Heart right ventricle (tissue), 16 donors: ENCODE results near the gene PAQR9. TPM values are rescaled to one million over a fixed set of nuclear protein-coding genes. Genes with fewer than 3 reads are reported as not detected.

ENCODE experiments used
- ATAC-seq, 8 donors: fragments of 200-7000 bp; cut with Tn5 transposase; one replicate each; pipeline ENCODE4 v1.9.1; 2020; ENCODE audit warnings: mild to moderate bottlenecking in 8 of 8, moderate library complexity in 8 of 8, moderate number of reproducible peaks in 1 of 8
- DNase-seq, 2 donors: peaks; one replicate each; pipeline ENCODE4 v3.0.0-alpha.2; 2020
- H3K27ac ChIP-seq, 10 donors: fragments of 200-600 bp; sonication (generic) in 2 of 10; one replicate each; pipeline versions ENCODE4 v1.5.0 to v1.8.0; 2020 to 2022; ENCODE audit warnings: mild to moderate bottlenecking in 3 of 10
- H3K27me3 ChIP-seq, 7 donors: fragments of 200-600 bp; one replicate each; pipeline ENCODE4 v1.8.0; 2021 to 2022; ENCODE audit warnings: mild to moderate bottlenecking in 2 of 7
- H3K36me3 ChIP-seq, 9 donors: fragments of 200-600 bp; sonication (generic) in 1 of 9; one replicate each; pipeline versions ENCODE4 v1.5.0 to v1.8.0; 2020 to 2022; ENCODE audit warnings: mild to moderate bottlenecking in 2 of 9
- H3K4me1 ChIP-seq, 9 donors: fragments of 200-600 bp; sonication (generic) in 1 of 9; one replicate each; pipeline versions ENCODE4 v1.5.0 to v1.8.0; 2020 to 2022; ENCODE audit warnings: mild to moderate bottlenecking in 4 of 9
- H3K4me3 ChIP-seq, 10 donors: fragments of 200-600 bp; sonication (generic) in 2 of 10; one replicate each; pipeline versions ENCODE4 v1.5.0 to v1.8.0; 2020 to 2022; ENCODE audit warnings: mild to moderate bottlenecking in 7 of 10, moderate library complexity in 2 of 10
- H3K9me3 ChIP-seq, 11 donors: fragments of 200-600 bp in 10 of 11; sonication (generic) in 2 of 11; one replicate each; pipeline versions ENCODE4 v1.5.0 to v1.8.0; 2013 to 2022; ENCODE audit warnings: mild to moderate bottlenecking in 2 of 11, control low read depth in 1 of 11, moderate library complexity in 1 of 11
- CTCF ChIP-seq, 9 donors: fragments of 200-600 bp; sonication (generic) in 2 of 9; IDR thresholded peaks; one replicate each; pipeline versions ENCODE4 v1.5.0 to v1.8.0; 2021 to 2022; ENCODE audit warnings: antibody characterized with exemption in 9 of 9, mild to moderate bottlenecking in 5 of 9, moderate library complexity in 1 of 9
- WGBS, 2 donors: extraction: QIAGEN DNeasy Blood & Tissue Kit; methylation state at CpG; one replicate each; pipeline ENCODE4 v1.1.7; 2013; ENCODE audit warnings: inconsistent platforms in 1 of 2; 5-methylcytosine and 5-hydroxymethylcytosine counted together
- intact Hi-C, 10 donors: fragments of 100-400 bp; cut with DNase I; formaldehyde crosslinking; loops; one replicate each; pipeline versions ENCODE4 v1.11.1 to v1.14.2; 2022
- polyA plus RNA-seq, 2 donors: library from polyadenylated mRNA; stranded (reverse); fragments of 200-250 nt; gene quantifications; one replicate each; pipeline ENCODE4 v1.2.3, GENCODE V29; 2013
- total RNA-seq, 10 donors: library from RNA; stranded (reverse); fragmentation: NEBNext Ultra II Directional in 3 of 10; extraction: Animal tissue kit (Norgen Biotek cat#: 25700) in 3 of 10; gene quantifications; one replicate each; pipeline versions ENCODE4 v1.2.1 to v1.2.4, GENCODE V29; 2021 to 2023
- donor health status: Arrhythmogenic right ventricular cardiomyopathy.
- donor health status: ischemic (EF 13 %, LVEDD 7.1; RV severe dilation, severe dysfunction).
- donor health status: healthy with polysubstance abuse.
- donor health status: DM: no; HTN: yes; CAD: no.
- donor health status: DM: no; HTN: no; CAD: no.
- donor health status: ischemic (EF 25% LVEDD 6.9; RV normal size, moderate dysfunction).
- donor health status: ischemic (EF 25% LVEDD 5.7; RV mildly dilated, moderate dysfunction).
- donor health status: healthy.
- donor health status: DM: yes; HTN: yes; CAD: no.
- donor health status: Ischemic cardiomyopathy.
- donor health status: ischemic (EF 35%, LVEDD 5.7; RV mildly dilated, moderate dysfunction).
- donor health status: nonischemic (EF 11% LVEDD 7.7; RV severe dilation, severe dysfunction).
- donor health status: DM: yes; HTN: yes; CAD: no.
- donor health status: PGD.
- donor health status: ischemic (EF 29% LVEDD 5.4; RV normal size, mild dysfunction).
- donor health status: nonischemic (EF 23%, LVEDD 6.1; RV moderate dilation, normal function).

PAQR9 gene
- total and polyA plus RNA-seq, 12 donors: 3.9 to 18.4 (median 14.7) TPM

- no peaks in the 10 kb centered on the region for H3K9me3 ChIP-seq
- H3K27ac ChIP-seq: no peak overlapping the region
- no peak for TF ChIP-seq CTCF (IDR thresholded peaks at IDR 0.05)
- no peaks in the 10 kb centered on the region for H3K36me3 ChIP-seq
- intact Hi-C loops: loop anchor here in 1 of 10 donors (5.0 kb wide), 1 partner anchor 57 kb away; no protein-coding TSS in a partner anchor
- peaks cover 0 to 4% (median 0%) of the 10 kb centered on the region in 9 donors for H3K4me1 ChIP-seq
- DNase-seq: no peak
- no peaks in the 10 kb centered on the region for H3K27me3 ChIP-seq
- H3K4me3 ChIP-seq: no peak overlapping the region
- no peak for ATAC-seq
- 82 to 87% methylated on average over 3 of the region's 3 CpGs for WGBS, 2 donors
These were observed 28.6 kb downstream of the PAQR9 start for GRCh38 chr3:142934887-142935269.

- no peaks in the 10 kb centered on the region for H3K27me3 ChIP-seq
- intact Hi-C loops: loop anchor here in 1 of 10 donors (5.0 kb wide), 1 partner anchor 58 kb away; no protein-coding TSS in a partner anchor
- no peak overlapping the region for H3K27ac ChIP-seq
- H3K9me3 ChIP-seq: no peaks in the 10 kb centered on the region
- H3K4me3 ChIP-seq: no peak overlapping the region
- no peak for DNase-seq
- H3K4me1 ChIP-seq: peaks cover 0 to 4% (median 0%) of the 10 kb centered on the region in 9 donors
- 74 to 83% methylated on average over 7 of the region's 7 CpGs for WGBS, 2 donors
- no peak for TF ChIP-seq CTCF (IDR thresholded peaks at IDR 0.05)
- no peaks in the 10 kb centered on the region for H3K36me3 ChIP-seq
- no peak for ATAC-seq
These were observed 29.2 kb downstream of the PAQR9 start for GRCh38 chr3:142934128-142934886.

GRCh38 chr3:142931222-142931621, 32.3 kb downstream of the PAQR9 start:
- Histone ChIP-seq H3K9me3 (no peaks in the 10 kb centered on the region), H3K27me3 (no peaks in the 10 kb centered on the region), H3K4me1 (peaks cover 0 to 4% (median 0%) of the 10 kb centered on the region in 9 donors), H3K36me3 (no peaks in the 10 kb centered on the region), H3K27ac (no peak overlapping the region), H3K4me3 (no peak overlapping the region)
- peak in 2 of 9 donors; percentile 10 to 15 for TF ChIP-seq CTCF (IDR thresholded peaks at IDR 0.05)
- WGBS, 2 donors: 60 to 67% methylated on average over 6 of the region's 6 CpGs
- ATAC-seq (no peak), DNase-seq (no peak)
- intact Hi-C loops: loop anchor here in 1 of 10 donors (5.0 kb wide), 1 partner anchor 61 kb away; no protein-coding TSS in a partner anchor

- ATAC-seq: no peak
- intact Hi-C loops: loop anchor here in 1 of 10 donors (5.0 kb wide), 1 partner anchor 62 kb away; no protein-coding TSS in a partner anchor
- peak in 2 of 9 donors; percentile 19 to 30 for TF ChIP-seq CTCF (IDR thresholded peaks at IDR 0.05)
These were observed 33.0 kb downstream of the PAQR9 start for GRCh38 chr3:142930463-142930862.

More at GRCh38 chr3:142930463-142930862, 33.0 kb downstream of the PAQR9 start:
- DNase-seq: no peak
- no peak overlapping the region for H3K27ac ChIP-seq
- no peaks in the 10 kb centered on the region for H3K27me3 ChIP-seq
- peaks cover 0 to 4% (median 0%) of the 10 kb centered on the region in 9 donors for H3K4me1 ChIP-seq
- H3K36me3 ChIP-seq: no peaks in the 10 kb centered on the region
- WGBS, 2 donors: 44 to 45% methylated on average over 3 of the region's 3 CpGs
- no peak overlapping the region for H3K4me3 ChIP-seq
- H3K9me3 ChIP-seq: no peaks in the 10 kb centered on the region
